SH-SY5Y (cell line): ENCODE data around the gene PNPLA2.

ENCODE experiments used
- GATA2 ChIP-seq: IDR thresholded peaks from 2 replicates; pipeline ENCODE4 v1.6.1; 2011; ENCODE audit warnings: mild to moderate bottlenecking, low read depth, low read length
- GATA3 ChIP-seq: IDR thresholded peaks from 2 replicates; pipeline ENCODE4 v1.6.1; 2011; ENCODE audit warnings: low read depth, mild to moderate bottlenecking, low read length, moderate library complexity

DNA sequence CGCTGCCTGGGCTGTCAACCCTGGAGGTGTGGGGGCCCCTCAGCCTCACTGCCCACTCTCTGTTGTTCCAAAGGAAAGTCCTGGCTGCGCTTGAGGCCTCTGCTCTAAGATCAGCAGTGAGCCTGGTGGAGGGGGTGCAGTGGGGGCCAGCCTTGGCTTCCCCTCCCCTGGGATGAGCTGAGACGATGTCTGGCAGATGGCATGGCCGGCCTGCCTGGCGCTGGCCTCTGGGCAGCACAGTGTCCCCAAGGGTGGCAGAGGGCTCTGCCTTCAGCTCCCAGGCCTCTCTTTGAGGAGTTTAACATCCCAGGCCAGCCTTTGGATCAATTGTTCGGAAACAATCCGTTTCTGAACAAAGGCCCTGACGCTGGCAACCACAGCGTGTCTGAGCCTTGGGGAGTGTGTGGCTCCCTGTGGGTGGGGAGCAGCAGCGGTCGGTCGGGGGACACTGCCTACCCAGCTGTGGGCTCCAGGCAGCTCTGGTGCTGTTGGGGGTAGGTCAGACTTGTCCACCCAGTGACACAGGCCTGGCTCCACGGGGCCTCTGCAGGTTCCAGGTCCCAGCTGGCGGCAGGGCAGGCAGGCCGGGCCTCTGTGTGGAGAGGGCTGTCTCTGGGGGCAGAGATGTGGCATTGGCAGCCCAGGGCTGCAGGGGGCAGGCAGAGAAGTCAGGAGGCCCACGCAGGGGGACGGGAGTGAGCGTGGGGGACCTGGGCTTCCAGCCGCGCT lies 36.1 kb downstream of the PNPLA2 start:
- TF ChIP-seq GATA2 (no peak), GATA3 (no peak)
